Endothelial cell of umbilical vein (primary cell): Measurements from ENCODE around the gene DIS3L2. TPM values are rescaled to one million over a fixed set of nuclear protein-coding genes. Genes with fewer than 3 reads are reported as not detected.

Experiments
- BruUV-seq: library from RNA; stranded (reverse); fragments of 400-500 nt; replicated peaks from 2 replicates; lab custom pipeline; 2021; lab: Mats Ljungman, UMichigan
- CTCF ChIA-PET: fragments of 300-600, 350-600 bp; sonication (Branson Sonifier 250); formaldehyde crosslinking; loops from one replicate; lab custom pipeline; 2021; ENCODE audit warnings: antibody characterized with exemption, inconsistent platforms; lab: Charles Lee
- POLR2A ChIA-PET: fragments of 300-600, 350-600 bp; sonication (Branson Sonifier 250); formaldehyde crosslinking; loops from one replicate; lab custom pipeline; 2021; ENCODE audit warnings: antibody characterized with exemption, inconsistent platforms; lab: Charles Lee
- DNase-seq: peaks from one replicate; pipeline ENCODE4 v3.0.0-alpha.2; 2011; ENCODE audit warnings: low read depth, low spot score
- FAIRE-seq: peaks from 2 replicates; lab custom pipeline; 2011; peaks lifted over from hg19 to GRCh38; lab: Jason Lieb, UNC
- H2AFZ ChIP-seq: 2 replicates; pipeline ENCODE4 v1.6.0; 2012; ENCODE audit warnings: low read depth, low read length, control low read depth, inconsistent platforms
- H3K27ac ChIP-seq: 2 replicates; pipeline ENCODE4 v1.5.1; 2011; ENCODE audit warnings: low read depth, mild to moderate bottlenecking, control low read depth, low read length, moderate library complexity; ENCODE audit not compliant: insufficient read depth
- H3K27me3 ChIP-seq, 2 experiments: 2 replicates each; pipeline versions ENCODE4 v1.6.0 to v1.6.1; 2011; ENCODE audit warnings: low read length in 2 of 2, mixed read lengths in 1 of 2; ENCODE audit not compliant: control insufficient read depth in 2 of 2, insufficient read depth in 2 of 2
- H3K36me3 ChIP-seq, 2 experiments: 2 replicates in 1 of 2; 3 replicates in 1 of 2; pipeline ENCODE4 v1.5.1; 2011; ENCODE audit warnings: low read length in 2 of 2, mild to moderate bottlenecking in 1 of 2, moderate library complexity in 1 of 2; ENCODE audit not compliant: control insufficient read depth in 2 of 2, insufficient read depth in 2 of 2; ENCODE audit errors: extremely low read depth in 1 of 2
- H3K4me1 ChIP-seq: 3 replicates; pipeline ENCODE4 v1.5.1; 2011; ENCODE audit warnings: mild to moderate bottlenecking, low read length; ENCODE audit not compliant: control insufficient read depth, insufficient read depth; ENCODE audit errors: extremely low read depth
- H3K4me2 ChIP-seq: 2 replicates; pipeline ENCODE4 v1.6.1; 2011; ENCODE audit warnings: low read length, control low read depth, mixed read lengths; ENCODE audit not compliant: insufficient read depth
- H3K4me3 ChIP-seq, 3 experiments: fragments of 200-600 bp in 1 of 3; sonication (generic), shearing (Covaris generic) in 1 of 3; replicated peaks in 1 of 3; 2 replicates each; pipeline ENCODE4 v1.5.1; 2011 to 2016; ENCODE audit warnings: control low read depth in 3 of 3, low read length in 3 of 3, mild to moderate bottlenecking in 2 of 3, inconsistent platforms in 1 of 3, low read depth in 1 of 3, moderate library complexity in 1 of 3; ENCODE audit not compliant: insufficient read depth in 1 of 3
- H3K79me2 ChIP-seq: 2 replicates; pipeline ENCODE4 v1.6.0; 2012; ENCODE audit warnings: low read length, inconsistent platforms; ENCODE audit not compliant: control insufficient read depth, insufficient read depth
- H3K9ac ChIP-seq: replicated peaks from 2 replicates; pipeline ENCODE3; 2011; ENCODE audit warnings: low read length, control low read depth; ENCODE audit not compliant: insufficient read depth; ENCODE audit errors: extremely low read depth
- H3K9me1 ChIP-seq: replicated peaks from 3 replicates; pipeline ENCODE4 v1.6.0; 2011; ENCODE audit warnings: mild to moderate bottlenecking, low read length; ENCODE audit not compliant: control insufficient read depth, insufficient read depth; ENCODE audit errors: extremely low read depth
- H3K9me3 ChIP-seq: replicated peaks from 2 replicates; pipeline ENCODE4 v1.5.1; 2012; ENCODE audit warnings: low read length, inconsistent platforms; ENCODE audit not compliant: control insufficient read depth, insufficient read depth
- H4K20me1 ChIP-seq: replicated peaks from 2 replicates; pipeline ENCODE3; 2011; ENCODE audit warnings: mild to moderate bottlenecking, low read length; ENCODE audit not compliant: control insufficient read depth, insufficient read depth; ENCODE audit errors: extremely low read depth
- CTCF ChIP-seq, 2 donors: IDR thresholded peaks; 1 replicate in 1 of 2; 2 replicates in 1 of 2; pipeline ENCODE4 v1.5.1; 2011; ENCODE audit warnings: low read length in 2 of 2, mild to moderate bottlenecking in 2 of 2, moderate library complexity in 2 of 2, control low read depth in 1 of 2, inconsistent platforms in 1 of 2, low read depth in 1 of 2; ENCODE audit not compliant: insufficient read depth in 1 of 2; ENCODE audit errors: extremely low read depth in 1 of 2
- EZH2 ChIP-seq: IDR thresholded peaks from 2 replicates; pipeline ENCODE4 v1.6.1; 2012; ENCODE audit warnings: borderline replicate concordance, low read depth, mild to moderate bottlenecking, moderate library complexity, low read length, inconsistent platforms; ENCODE audit not compliant: severe bottlenecking
- FOS ChIP-seq: IDR thresholded peaks from 2 replicates; pipeline ENCODE4 v1.6.1; 2011; ENCODE audit warnings: mild to moderate bottlenecking, low read length, moderate library complexity, borderline replicate concordance; ENCODE audit not compliant: insufficient read depth
- GATA2 ChIP-seq: IDR thresholded peaks from 2 replicates; pipeline ENCODE4 v1.7.0; 2011; ENCODE audit warnings: low read depth, mild to moderate bottlenecking, moderate library complexity, mixed read lengths, low read length; ENCODE audit not compliant: insufficient read length, insufficient read depth
- JUN ChIP-seq: IDR thresholded peaks from 2 replicates; pipeline ENCODE4 v1.6.1; 2011; ENCODE audit warnings: borderline replicate concordance, low read depth; ENCODE audit not compliant: insufficient read length, insufficient read depth
- MAX ChIP-seq: IDR thresholded peaks from 2 replicates; pipeline ENCODE4 v1.6.1; 2011; ENCODE audit not compliant: insufficient read depth, insufficient read length
- MYC ChIP-seq: IDR thresholded peaks from one replicate; pipeline ENCODE4 v1.6.1; 2011; ENCODE audit warnings: mild to moderate bottlenecking, low read depth, low read length
- POLR2A ChIP-seq: IDR thresholded peaks from 2 replicates; pipeline ENCODE4 v1.6.1; 2012; ENCODE audit warnings: low read depth, mild to moderate bottlenecking, control low read depth, low read length
- POLR2AphosphoS5 ChIP-seq: IDR thresholded peaks from 2 replicates; pipeline ENCODE4 v1.6.1; 2012; ENCODE audit warnings: low read depth, mild to moderate bottlenecking, control low read depth, low read length, moderate library complexity; ENCODE audit not compliant: insufficient read depth
- dilution Hi-C: fragments of 300-500 bp; cut with MboI; formaldehyde crosslinking; loops from one replicate; pipeline ENCODE4 v1.15.0; 2019; ENCODE audit warnings: low sequenced_read_pairs; ENCODE audit not compliant: extremely low pct_ligation_motif_present
- intact Hi-C: fragments of 100-400 bp; cut with micrococcal nuclease; formaldehyde crosslinking; loops from one replicate; pipeline ENCODE4 v1.10.0; 2022
- polyA plus RNA-seq, 4 experiments: library from polyadenylated mRNA; depleted of rRNA in 3 of 4; stranded (reverse) in 3 of 4; unstranded in 1 of 4; fragments of >200 nt; gene quantifications; 2 replicates each; pipeline versions ENCODE4 v1.2.1 to v1.2.3, GENCODE V29; 2011 to 2012; ENCODE audit warnings: missing spikeins in 1 of 4
- total RNA-seq: library from RNA; stranded (reverse); gene quantifications from 2 replicates; pipeline ENCODE4 v1.2.3, GENCODE V29; 2021

The DIS3L2 gene
- total and polyA plus RNA-seq, 2 donors (not counting 3 experiments of a cell fraction or from before 2014, with no cell fraction given): 14.6 to 31.2 TPM

GRCh38 chr2:232307854-232308253 is 346.3 kb downstream of the DIS3L2 start:
- POLR2A ChIA-PET: no interaction called here
- Histone ChIP-seq H3K9me1 (no peaks in the 10 kb centered on the region), H3K79me2 (no peaks in the 10 kb centered on the region), H3K27ac (no peak overlapping the region), H3K4me1 (no peaks in the 10 kb centered on the region), H3K4me2 (no peak overlapping the region), H2AFZ (no peak overlapping the region), H4K20me1 (no peaks in the 10 kb centered on the region), H3K27me3 (no peaks in the 10 kb centered on the region), H3K4me3 (no peak overlapping the region), H3K9me3 (no peaks in the 10 kb centered on the region), H3K36me3 (no peaks in the 10 kb centered on the region), H3K9ac (no peak overlapping the region)
- no peak for DNase-seq
- no TSS peak for BruUV-seq
- no peak for FAIRE-seq
- CTCF ChIA-PET: interaction anchor here (1.5 to 2.8 kb wide), 2 partner anchors 11 to 15 kb away, joined by 5 to 14 read pairs; no protein-coding TSS in a partner anchor
- dilution Hi-C loops (no loop called here), intact Hi-C loops (no loop called here)
- TF ChIP-seq MYC: no peak
- TF ChIP-seq CTCF (IDR thresholded peaks at IDR 0.05; ENCODE audit: extremely low read depth in 1 of 2, insufficient read depth in 1 of 2, low read depth in 1 of 2, low read length in 2 of 2): no peak
- TF ChIP-seq JUN: no peak
- no peak for TF ChIP-seq POLR2A
- no peak for TF ChIP-seq MAX
- no peak for TF ChIP-seq FOS
- TF ChIP-seq POLR2AphosphoS5: no peak
- no peak for TF ChIP-seq EZH2
- TF ChIP-seq GATA2: no peak
